GM23248 (cell line): ENCODE measurements around the gene ABHD2.

ENCODE experiments used
- EZH2 ChIP-seq: fragments of 200-600 bp; sonication (generic); IDR thresholded peaks from 2 replicates; pipeline ENCODE4 v1.6.1; 2018; ENCODE audit warnings: antibody characterized with exemption, mild to moderate bottlenecking; ENCODE audit not compliant: insufficient read depth, poor library complexity, severe bottlenecking
- EZH2phosphoT487 ChIP-seq: fragments of 200-600 bp; sonication (generic); IDR thresholded peaks from 2 replicates; pipeline ENCODE4 v1.6.1; 2018; ENCODE audit warnings: antibody characterized with exemption, moderate library complexity, mild to moderate bottlenecking, low read depth; ENCODE audit not compliant: insufficient read depth

DNA sequence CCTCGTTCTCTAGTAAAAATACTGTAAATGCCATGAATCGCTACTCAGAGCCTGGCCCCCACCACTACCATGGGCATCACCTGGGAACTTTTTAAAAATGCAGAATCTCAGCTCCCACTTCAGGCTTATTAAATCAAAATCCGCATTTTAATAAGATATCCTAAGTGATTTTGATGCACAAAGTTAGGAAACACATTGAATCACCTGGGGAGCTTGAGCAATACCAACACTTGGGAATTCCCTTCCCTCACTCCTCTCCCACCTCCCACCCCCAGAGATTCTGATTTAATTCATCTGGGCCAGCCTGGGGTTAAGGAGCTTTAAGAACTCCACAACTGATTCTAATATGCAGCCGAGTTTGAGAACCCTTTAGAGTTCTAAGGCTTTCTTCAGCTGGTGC is 106.4 kb downstream of the ABHD2 start:
- TF ChIP-seq EZH2 = no peak
- TF ChIP-seq EZH2phosphoT487 = no peak
